Skin of body (tissue), 2 donors: ENCODE data around the gene GALNTL6. TPM values are rescaled to one million over a fixed set of nuclear protein-coding genes. Genes with fewer than 3 reads are reported as not detected.

Experiments
- DNase-seq: peaks from one replicate; lab custom pipeline; 2025; lab: John Stamatoyannopoulos, UW
- total RNA-seq: library from RNA; depleted of rRNA; stranded (reverse); fragments of >200 nt; gene quantifications from one replicate; pipeline ENCODE4 v1.2.3, GENCODE V29; 2014

Gene GALNTL6
- total RNA-seq, 1 donor from 2014 or later, result 0.99 TPM

GRCh38 chr4:173056271-173056670 lies 1243.1 kb downstream of the GALNTL6 start:
- DNase-seq, result no peak

GRCh38 chr4:173056710-173057109 lies 1243.5 kb downstream of the GALNTL6 start:
- no peak for DNase-seq

- DNase-seq, result no peak
Measured at GRCh38 chr4:173057442-173057841, 1244.2 kb downstream of the GALNTL6 start.

GRCh38 chr4:173057901-173058300 lies 1244.7 kb downstream of the GALNTL6 start:
- no peak for DNase-seq

GRCh38 chr4:173061160-173061559 lies 1248.0 kb downstream of the GALNTL6 start:
- DNase-seq, result no peak

GRCh38 chr4:173073939-173074500 lies 1260.8 kb downstream of the GALNTL6 start:
- no peak for DNase-seq

GRCh38 chr4:173074501-173074946 lies 1261.3 kb downstream of the GALNTL6 start:
- DNase-seq, result no peak

- no peak for DNase-seq
Measured at GRCh38 chr4:173076903-173077634, 1263.9 kb downstream of the GALNTL6 start.

- DNase-seq, result no peak
Measured at GRCh38 chr4:173088144-173088543, 1274.9 kb downstream of the GALNTL6 start.
